22Rv1 (cell line): ENCODE data around the gene UNC13D.

Experiments
- ZFX ChIP-seq: fragments of 450-650 bp; IDR thresholded peaks from 2 replicates; pipeline ENCODE4 v1.6.1; 2017; ENCODE audit warnings: antibody characterized with exemption, borderline replicate concordance
- TF ChIP-seq, protein P1 (sequence below): fragments of 450-650 bp; IDR thresholded peaks from 2 replicates; pipeline ENCODE4 v1.5.1; 2017; ENCODE audit warnings: mild to moderate bottlenecking

DNA sequence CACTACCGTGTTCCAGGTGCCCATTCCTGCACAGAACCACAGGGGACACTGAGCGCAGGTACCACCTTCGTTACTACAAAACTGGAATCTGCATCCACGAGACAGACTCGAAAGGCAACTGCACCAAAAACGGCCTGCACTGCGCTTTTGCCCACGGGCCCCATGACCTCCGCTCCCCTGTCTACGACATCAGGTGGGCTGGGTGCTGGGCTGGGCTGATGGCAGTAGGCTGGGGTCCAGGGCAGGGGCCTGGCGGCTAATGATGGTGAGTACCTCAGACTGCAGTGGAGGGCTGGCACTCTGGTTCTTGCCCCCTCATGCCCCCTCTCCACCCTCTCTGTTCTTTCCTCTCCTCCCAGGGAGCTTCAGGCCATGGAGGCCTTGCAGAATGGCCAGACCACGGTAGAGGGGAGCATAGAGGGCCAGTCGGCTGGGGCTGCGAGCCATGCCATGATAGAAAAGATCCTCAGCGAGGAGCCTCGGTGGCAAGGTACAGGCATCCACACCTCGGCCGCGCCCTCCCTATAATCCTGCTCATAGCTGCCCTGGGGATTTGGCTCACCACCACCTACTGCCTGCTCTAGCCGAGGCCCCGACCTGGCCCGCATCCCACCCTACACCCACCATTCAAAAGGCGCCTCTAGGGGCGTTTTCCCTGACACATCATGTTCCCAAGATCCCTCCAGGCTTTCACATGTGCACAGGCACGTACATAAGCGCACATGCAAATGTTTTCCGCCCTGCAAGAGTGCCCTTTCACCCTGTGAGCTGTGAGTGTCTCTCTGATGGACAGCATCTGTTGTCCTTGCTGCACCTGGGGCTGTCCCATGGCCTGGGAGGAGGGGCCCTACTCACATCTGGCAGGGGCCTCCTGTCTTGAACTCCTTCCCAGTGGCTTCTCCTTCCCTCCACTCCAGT is 31.8 kb downstream of the UNC13D start:
- TF ChIP-seq, protein P1, sequence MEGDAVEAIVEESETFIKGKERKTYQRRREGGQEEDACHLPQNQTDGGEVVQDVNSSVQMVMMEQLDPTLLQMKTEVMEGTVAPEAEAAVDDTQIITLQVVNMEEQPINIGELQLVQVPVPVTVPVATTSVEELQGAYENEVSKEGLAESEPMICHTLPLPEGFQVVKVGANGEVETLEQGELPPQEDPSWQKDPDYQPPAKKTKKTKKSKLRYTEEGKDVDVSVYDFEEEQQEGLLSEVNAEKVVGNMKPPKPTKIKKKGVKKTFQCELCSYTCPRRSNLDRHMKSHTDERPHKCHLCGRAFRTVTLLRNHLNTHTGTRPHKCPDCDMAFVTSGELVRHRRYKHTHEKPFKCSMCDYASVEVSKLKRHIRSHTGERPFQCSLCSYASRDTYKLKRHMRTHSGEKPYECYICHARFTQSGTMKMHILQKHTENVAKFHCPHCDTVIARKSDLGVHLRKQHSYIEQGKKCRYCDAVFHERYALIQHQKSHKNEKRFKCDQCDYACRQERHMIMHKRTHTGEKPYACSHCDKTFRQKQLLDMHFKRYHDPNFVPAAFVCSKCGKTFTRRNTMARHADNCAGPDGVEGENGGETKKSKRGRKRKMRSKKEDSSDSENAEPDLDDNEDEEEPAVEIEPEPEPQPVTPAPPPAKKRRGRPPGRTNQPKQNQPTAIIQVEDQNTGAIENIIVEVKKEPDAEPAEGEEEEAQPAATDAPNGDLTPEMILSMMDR: no peak
- no peak for TF ChIP-seq ZFX
